HG02623 (cell line): ENCODE results near the gene HDAC8.
"Not testable (repeated sequence)": the region's sequence is repeated elsewhere in the genome, so short reads cannot be mapped to it uniquely, and the experiment has no call there.

Experiments used
- ATAC-seq: cut with Tn5 transposase; IDR thresholded peaks from one replicate; pipeline ENCODE4 v1.9.1; 2021; ENCODE audit warnings: moderate library complexity; ENCODE audit not compliant: unreplicated experiment

The HDAC8 gene

DNA sequence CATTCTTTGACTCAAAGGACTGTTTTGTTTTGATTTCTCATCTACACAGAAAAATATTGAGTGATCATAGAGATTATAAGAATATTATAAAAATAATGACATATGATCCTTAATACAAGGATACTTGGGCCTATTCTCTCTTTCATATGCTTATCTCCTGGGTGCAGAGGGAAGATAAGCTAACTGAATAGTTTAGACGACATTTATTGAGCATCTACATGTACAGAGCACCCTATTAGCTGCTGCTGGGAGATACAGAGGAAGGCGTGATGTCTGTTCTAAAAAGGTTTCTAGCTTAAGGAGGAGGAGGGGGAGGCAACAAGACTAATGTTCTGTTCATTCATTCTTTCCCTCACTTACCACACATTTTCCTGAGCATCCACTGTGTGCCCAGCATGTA, 106.8 kb downstream of the HDAC8 start:
- ATAC-seq = no peak

DNA sequence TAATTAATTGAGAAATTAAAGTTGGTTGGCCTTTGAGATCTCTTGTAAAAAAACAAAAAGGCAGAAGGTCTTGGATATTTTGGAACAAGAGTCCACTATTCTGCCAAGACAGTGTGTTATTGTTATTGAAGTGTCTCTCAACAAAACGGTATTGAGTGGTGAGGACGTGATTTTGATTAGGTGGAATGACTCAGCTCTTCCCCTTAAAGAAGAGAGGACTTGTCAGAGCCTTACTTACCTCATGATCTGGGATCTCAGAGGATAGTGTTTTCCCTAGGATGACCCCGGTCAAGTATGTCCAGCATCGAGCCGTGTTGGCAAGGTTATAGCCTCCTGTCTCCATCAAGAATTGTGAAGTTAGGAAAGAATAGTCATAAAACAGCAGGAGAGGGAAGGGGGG, 110.9 kb downstream of the HDAC8 start:
- no peak for ATAC-seq

GRCh38 chrX:72461288-72461687, 111.4 kb downstream of the HDAC8 start:
- no peak for ATAC-seq

GRCh38 chrX:72460715-72461114, 111.9 kb downstream of the HDAC8 start:
- ATAC-seq = no peak

- not testable (repeated sequence) for ATAC-seq
Measured at GRCh38 chrX:72449034-72449433, 123.6 kb downstream of the HDAC8 start.

GRCh38 chrX:72440764-72441163, 131.9 kb downstream of the HDAC8 start:
- ATAC-seq = not testable (repeated sequence)

GRCh38 chrX:72436010-72436409, 136.6 kb downstream of the HDAC8 start:
- no peak for ATAC-seq

DNA sequence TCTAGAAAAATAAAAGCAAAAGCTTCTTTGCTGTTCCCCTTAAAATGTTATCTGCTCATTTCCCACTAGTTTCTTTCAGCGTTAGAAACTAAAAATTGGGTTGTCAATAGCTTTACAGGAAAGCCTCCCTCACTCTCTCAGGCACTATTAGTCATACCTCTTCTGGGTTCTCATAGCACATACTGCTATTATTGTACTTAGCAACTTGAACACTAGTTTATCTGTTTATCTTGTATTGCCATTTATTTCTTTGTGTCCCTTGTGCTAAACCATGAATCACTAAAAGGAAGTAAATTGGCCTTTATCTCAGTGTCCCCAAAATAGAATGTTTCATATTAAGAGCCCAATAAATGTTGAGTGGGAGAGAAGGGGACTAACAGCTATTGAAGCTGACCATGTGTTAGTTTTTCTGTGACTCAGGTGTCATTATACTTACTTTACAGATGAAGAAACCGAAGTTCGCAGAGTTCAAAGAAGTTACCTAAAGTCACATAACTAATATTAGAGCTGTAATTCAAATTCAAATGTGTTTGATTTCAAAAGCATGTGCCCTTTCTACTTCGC, 142.2 kb downstream of the HDAC8 start:
- no peak for ATAC-seq

DNA sequence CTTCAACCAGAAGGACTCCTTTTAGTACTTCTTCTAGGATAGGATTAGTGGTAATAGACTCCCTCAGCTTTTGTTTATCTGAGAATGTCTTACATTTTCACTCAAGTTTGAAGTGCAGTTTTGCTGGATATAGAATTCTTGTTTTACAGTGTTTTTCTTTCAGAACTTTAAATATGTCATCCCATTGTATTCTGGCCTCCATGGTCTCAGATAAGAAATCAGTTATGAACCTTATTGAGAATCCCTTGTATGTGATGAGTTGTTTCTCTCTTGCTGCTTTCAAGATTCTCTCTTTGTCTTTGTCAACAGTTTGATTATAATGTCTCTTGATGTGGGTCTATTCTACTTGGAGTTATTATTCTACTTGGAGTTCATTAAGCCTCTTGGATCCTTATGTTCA, 150.8 kb downstream of the HDAC8 start:
- ATAC-seq = no peak

GRCh38 chrX:72409993-72410392, 162.7 kb downstream of the HDAC8 start:
- ATAC-seq = no peak

- ATAC-seq = no peak
Measured at GRCh38 chrX:72408885-72409284, 163.8 kb downstream of the HDAC8 start.

DNA sequence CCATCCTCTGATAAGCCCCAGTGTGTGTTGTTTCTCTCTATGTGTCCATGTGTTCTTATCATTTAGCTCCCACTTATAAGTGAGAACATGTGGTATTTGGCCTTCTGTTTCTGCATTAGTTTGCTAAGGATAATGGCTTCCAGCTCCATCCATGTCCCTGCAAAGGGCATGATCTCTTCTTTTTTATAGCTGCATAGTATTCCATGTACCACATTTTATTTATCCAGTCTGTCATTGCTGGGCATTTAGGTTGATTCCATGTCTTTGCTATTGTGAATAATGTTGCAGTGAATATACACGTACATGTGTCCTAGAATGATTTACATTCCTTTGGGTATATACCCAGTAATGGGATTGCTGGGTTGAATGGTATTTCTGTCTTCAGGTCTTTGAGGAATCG, 167.5 kb downstream of the HDAC8 start:
- not testable (repeated sequence) for ATAC-seq

- no peak for ATAC-seq
Measured at GRCh38 chrX:72402614-72403013, 170.0 kb downstream of the HDAC8 start.

- no peak for ATAC-seq
Measured at GRCh38 chrX:72399816-72400215, 172.8 kb downstream of the HDAC8 start.

- no peak for ATAC-seq
Measured at GRCh38 chrX:72396117-72396516, 176.5 kb downstream of the HDAC8 start.

DNA sequence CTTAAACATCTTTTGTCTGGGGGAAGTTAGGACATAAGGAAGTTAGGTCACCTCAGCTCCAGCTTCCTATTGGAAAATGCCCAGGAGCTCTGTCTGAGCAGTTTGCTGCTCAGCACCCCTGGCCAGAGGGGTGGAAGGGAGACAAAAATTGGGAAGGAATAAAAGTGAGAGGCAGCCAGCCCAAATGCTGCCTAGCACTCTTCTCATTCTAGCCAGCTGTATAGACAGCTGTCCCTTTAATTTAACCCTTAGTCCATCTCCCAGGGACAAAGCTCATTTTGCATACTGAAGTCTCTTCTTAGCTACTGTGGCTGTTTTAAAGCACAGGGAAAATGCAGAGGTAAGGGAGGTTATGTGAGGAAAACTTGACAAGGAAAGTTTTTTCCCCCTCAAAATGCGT, 177.4 kb downstream of the HDAC8 start:
- no peak for ATAC-seq

DNA sequence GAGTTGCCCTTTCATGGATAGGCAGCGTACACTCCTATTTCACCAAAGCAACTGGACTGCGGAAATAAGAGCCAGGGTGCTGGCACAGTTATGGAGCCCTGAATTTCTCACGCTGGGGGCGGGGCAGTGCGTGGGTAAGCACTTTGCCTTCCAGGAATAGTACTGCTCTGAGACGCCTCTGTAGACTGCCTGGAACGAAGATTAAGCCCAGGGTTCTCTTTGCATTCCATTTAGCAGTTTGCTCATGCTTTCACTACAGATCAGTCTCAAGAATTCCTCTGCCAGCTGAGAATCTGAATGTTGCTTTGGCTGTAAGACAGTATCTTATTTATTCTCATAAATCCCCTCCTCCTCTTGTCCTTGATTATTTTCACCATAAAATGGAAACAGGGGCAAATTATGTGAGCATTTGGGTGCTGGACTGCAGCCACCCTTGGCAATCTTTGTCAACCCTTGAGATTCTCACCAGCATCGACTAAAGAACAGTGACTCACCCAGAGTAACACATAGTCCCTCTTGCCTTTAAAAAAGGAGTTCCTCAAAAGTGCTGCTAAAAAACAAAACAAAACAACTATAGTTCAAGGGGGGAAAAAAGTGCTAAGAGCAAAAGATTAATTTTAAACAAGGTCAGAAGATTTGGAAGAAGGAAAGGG, 178.0 kb downstream of the HDAC8 start:
- ATAC-seq = no peak

GRCh38 chrX:72393836-72394517, 178.7 kb downstream of the HDAC8 start:
- no peak for ATAC-seq

DNA sequence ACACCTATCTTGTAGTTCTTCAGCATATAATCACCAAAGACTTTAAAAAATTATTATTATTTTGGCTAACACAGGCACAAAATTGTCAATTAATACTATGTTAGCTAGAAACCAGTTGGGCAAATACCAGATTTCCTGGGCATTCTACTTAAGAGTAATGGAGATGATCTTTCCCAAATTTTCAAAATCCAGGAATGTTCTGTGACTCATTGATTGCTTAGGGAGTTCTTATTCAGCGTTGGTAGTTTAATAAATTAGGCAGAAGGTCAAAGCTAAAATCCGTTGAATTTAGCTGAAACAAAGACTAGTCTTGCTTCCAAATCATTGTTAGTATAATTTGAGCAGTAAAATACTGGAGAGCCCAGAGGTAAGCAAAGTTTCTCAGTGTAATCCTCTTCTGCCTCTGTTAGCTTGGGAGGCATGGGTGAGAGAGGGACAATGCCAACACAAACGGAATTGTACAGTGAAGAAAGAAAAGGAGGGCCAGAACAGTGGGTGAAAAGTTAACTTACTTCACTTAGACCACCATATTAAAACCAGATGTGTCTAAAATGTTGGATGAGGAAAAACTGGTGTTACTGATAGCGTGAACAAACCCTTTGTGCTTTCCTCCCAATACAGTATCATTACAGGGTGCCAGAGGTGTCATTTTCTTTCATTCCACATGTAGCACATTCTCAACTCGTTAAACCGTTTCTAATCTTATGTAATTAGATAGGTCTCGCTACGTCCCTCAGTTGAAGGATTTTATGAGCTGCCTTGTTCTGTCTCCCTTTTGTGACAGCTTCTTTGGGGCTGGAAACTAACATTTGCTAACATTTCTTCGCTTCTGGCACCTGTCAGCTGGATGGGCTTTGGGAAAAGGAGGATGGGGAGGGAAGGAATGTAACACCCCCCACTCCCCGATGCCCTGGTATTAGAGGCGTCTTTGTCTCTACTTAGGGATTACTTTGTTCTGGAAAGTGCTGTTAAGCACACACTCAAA, 179.5 kb downstream of the HDAC8 start:
- no peak for ATAC-seq

GRCh38 chrX:72392042-72392441, 180.6 kb downstream of the HDAC8 start:
- no peak for ATAC-seq

DNA sequence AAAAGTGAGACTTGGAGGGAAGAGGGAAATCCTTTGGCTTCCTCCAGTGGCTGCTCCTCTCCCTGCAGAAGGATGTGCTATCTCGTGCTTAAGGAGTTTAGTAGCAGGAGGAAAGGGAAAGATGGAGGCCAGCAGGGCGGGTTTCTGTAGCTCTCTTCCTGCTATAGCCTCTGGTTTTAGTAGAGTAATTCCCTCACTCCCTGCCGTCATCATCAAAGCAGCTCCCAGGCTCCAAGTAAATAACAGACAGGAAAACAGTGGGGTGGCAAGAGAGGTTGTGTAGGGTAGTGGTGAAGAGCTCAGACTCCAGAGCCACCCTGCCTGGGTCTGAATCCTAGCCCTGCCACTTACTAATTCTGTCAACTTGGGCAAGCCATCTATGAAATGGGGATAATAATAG, 185.4 kb downstream of the HDAC8 start:
- no peak for ATAC-seq
